Measurements from ENCODE around the gene EHMT2.

DNA sequence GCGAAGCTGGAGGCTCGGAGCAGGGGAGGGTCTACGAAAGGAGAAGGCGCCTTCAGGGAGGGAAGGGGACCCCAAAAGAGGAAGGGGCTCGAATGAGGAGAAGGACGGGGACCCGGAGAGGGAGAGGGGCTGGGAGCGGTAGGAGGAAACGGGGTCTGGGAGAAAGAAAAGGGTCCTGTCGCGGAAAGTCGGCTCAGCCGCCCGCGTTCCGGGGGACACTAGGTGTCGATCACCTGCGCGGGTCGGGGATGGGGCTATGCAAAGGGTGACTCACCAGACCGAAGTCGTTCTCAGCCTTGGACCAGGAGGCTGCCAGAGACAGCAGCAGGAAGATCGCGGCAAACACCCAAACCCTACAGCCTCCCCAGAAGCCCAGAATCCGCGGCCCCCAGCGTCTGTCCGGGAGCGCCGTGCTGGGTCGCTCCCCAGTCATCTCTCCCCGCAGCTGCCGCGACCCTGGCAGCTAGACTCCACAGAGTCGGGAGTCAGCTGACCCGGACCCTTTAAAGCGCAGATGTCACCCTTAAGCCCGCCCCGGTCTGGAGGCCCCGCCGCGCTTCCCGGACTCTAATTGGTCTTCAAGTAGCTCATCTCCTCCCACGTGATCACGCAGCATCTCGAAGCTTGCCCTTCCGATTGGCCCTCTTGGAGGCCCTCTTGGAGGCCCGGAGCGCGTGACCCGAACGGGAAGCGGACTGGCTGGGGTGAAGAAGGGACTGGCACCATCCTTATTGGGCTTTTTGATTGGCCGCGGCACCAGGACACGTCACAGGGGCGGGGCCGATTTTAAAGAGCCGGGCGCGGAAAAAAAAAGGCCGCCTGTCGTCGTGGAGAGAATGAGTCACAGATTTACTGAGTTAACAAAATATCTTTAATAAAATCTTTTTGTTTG is 34.9 kb downstream of the EHMT2 start, which contains the start of gene NEU1:
- TF ChIP-seq POLR2AphosphoS5 (IDR thresholded peaks at IDR 0.05; ENCODE audit: low read depth, low read length): peak; percentile 92
- TF ChIP-seq, protein P1, sequence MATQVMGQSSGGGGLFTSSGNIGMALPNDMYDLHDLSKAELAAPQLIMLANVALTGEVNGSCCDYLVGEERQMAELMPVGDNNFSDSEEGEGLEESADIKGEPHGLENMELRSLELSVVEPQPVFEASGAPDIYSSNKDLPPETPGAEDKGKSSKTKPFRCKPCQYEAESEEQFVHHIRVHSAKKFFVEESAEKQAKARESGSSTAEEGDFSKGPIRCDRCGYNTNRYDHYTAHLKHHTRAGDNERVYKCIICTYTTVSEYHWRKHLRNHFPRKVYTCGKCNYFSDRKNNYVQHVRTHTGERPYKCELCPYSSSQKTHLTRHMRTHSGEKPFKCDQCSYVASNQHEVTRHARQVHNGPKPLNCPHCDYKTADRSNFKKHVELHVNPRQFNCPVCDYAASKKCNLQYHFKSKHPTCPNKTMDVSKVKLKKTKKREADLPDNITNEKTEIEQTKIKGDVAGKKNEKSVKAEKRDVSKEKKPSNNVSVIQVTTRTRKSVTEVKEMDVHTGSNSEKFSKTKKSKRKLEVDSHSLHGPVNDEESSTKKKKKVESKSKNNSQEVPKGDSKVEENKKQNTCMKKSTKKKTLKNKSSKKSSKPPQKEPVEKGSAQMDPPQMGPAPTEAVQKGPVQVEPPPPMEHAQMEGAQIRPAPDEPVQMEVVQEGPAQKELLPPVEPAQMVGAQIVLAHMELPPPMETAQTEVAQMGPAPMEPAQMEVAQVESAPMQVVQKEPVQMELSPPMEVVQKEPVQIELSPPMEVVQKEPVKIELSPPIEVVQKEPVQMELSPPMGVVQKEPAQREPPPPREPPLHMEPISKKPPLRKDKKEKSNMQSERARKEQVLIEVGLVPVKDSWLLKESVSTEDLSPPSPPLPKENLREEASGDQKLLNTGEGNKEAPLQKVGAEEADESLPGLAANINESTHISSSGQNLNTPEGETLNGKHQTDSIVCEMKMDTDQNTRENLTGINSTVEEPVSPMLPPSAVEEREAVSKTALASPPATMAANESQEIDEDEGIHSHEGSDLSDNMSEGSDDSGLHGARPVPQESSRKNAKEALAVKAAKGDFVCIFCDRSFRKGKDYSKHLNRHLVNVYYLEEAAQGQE (IDR thresholded peaks at IDR 0.05; ENCODE audit: low read depth): no peak

Measured in HCT116 (cell line).